Bronchial epithelial cell (primary cell): Measurements from ENCODE around the gene HLA-A. TPM values are rescaled to one million over a fixed set of nuclear protein-coding genes. Genes with fewer than 3 reads are reported as not detected.

ENCODE experiments used
- DNase-seq: peaks from one replicate; pipeline ENCODE4 v3.0.0-alpha.2; 2010; ENCODE audit warnings: low read depth
- FAIRE-seq: peaks from 2 replicates; lab custom pipeline; 2011; peaks lifted over from hg19 to GRCh38; lab: Jason Lieb, UNC
- H3K27me3 ChIP-seq: 2 replicates; pipeline ENCODE4 v1.5.1; 2011; ENCODE audit warnings: low read length; ENCODE audit not compliant: control insufficient read depth, insufficient read depth
- H3K36me3 ChIP-seq: 2 replicates; pipeline ENCODE4 v1.5.1; 2011; ENCODE audit warnings: low read length; ENCODE audit not compliant: control insufficient read depth, insufficient read depth
- H3K4me3 ChIP-seq: 2 replicates; pipeline ENCODE4 v1.5.1; 2011; ENCODE audit warnings: mild to moderate bottlenecking, low read depth, low read length, control low read depth
- CTCF ChIP-seq: IDR thresholded peaks from 2 replicates; pipeline ENCODE4 v1.5.1; 2011; ENCODE audit warnings: mild to moderate bottlenecking, moderate library complexity, low read length, control low read depth, inconsistent platforms; ENCODE audit not compliant: insufficient read depth, severe bottlenecking
- total RNA-seq: library from RNA; depleted of rRNA; stranded (reverse); fragments of >200 nt; gene quantifications from 2 replicates; pipeline ENCODE4 v1.2.1, GENCODE V29; 2014

Gene HLA-A
- total RNA-seq, 1 donor from 2014 or later, result 707 TPM

DNA sequence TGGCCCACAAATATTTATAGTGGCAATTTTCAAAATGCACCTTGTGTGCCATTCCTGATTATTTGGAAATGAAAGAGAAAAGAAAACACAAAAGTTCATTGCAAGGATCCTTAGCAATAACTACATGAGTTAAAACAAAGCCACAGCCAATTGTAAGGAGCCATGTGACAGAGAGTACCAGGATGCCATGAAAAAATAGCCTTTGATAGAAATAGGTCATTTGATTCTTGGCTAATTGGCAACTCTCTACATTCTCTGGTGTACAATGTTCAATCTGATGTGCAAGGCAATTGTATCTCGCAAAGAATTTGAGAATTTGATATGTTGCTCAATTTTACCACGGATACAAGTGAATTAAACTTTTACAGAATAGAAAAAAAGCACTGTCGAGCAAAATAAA lies 9.6 kb downstream of the HLA-A start:
- FAIRE-seq (no peak), DNase-seq (no peak)
- Histone ChIP-seq H3K27me3 (no peaks in the 10 kb centered on the region), H3K36me3 (no peaks in the 10 kb centered on the region), H3K4me3 (no peak overlapping the region)
- no peak for TF ChIP-seq CTCF

GRCh38 chr6:29953001-29953441 lies 10.7 kb downstream of the HLA-A start:
- Histone ChIP-seq H3K36me3 (no peaks in the 10 kb centered on the region), H3K27me3 (no peaks in the 10 kb centered on the region), H3K4me3 (no peak overlapping the region)
- DNase-seq (peak; percentile 97), FAIRE-seq (no peak)
- TF ChIP-seq CTCF, result no peak

DNA sequence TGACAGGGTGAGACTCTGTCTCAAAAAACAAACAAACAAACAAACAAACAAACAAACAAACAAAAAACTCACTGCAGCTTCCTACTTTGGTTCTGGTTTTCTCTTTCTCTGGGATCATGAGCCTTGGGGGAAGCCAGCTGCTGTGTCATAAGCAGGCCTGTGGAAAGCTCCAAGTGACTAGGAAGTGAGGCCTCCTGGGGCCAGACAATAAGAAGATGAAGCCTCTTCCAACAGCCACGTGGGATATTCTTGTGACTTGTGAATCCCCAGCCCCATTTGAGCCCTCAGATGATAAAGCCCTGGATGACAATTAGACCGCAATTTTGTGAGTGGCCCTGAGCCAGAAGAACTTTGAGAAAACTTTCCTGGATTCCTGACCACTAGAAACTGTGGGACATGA lies 11.4 kb downstream of the HLA-A start:
- FAIRE-seq (no peak), DNase-seq (no peak)
- no peak for TF ChIP-seq CTCF
- no peaks in the 10 kb centered on the region for H3K27me3 ChIP-seq
- H3K4me3 ChIP-seq, result no peak overlapping the region
- no peaks in the 10 kb centered on the region for H3K36me3 ChIP-seq

DNA sequence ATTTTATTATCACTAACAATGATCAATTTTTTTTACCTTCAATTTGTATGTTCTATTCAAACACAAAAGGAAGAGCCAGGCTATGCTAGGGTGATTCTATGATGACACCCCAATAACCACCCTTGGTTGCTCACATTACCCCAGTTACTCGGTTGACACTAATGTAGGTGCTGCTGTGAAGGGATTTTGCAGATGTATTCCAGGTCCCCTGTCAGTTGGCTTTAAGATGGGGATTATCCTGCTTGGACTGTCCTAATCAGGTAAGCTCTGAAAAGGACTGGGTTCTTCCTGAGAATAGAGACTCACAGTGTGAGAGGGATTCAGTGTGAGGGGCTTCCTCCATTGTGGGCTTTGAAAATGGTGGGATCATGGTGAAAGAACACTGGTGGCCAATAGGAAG lies 11.9 kb downstream of the HLA-A start:
- FAIRE-seq (no peak), DNase-seq (no peak)
- no peak for TF ChIP-seq CTCF

DNA sequence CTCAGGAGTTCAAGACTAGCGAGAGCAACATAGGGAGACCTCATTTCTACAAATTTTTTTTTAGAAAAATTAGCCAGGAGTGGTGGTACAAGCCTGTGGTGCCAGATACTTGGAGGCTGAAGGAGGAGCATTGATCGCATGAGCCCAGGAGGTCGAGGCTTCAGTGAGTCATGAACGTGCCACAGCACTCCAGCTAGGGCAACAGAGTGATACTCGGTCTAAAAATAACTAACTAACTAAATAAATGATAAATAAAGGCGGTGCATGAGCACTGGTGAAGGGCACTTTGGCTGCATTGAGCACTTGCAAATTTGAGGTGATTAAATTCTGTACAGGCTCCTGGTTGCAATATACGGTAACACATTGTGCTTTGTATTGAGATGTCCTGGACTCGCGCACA lies 13.5 kb downstream of the HLA-A start:
- Histone ChIP-seq H3K36me3 (no peaks in the 10 kb centered on the region), H3K27me3 (no peaks in the 10 kb centered on the region), H3K4me3 (no peak overlapping the region)
- FAIRE-seq, result no peak
- no peak for TF ChIP-seq CTCF
- no peak for DNase-seq

More for the DNA sequence above, 11.9 kb downstream of the HLA-A start:
- H3K27me3 ChIP-seq, result no peaks in the 10 kb centered on the region
- no peak overlapping the region for H3K4me3 ChIP-seq
- no peaks in the 10 kb centered on the region for H3K36me3 ChIP-seq

DNA sequence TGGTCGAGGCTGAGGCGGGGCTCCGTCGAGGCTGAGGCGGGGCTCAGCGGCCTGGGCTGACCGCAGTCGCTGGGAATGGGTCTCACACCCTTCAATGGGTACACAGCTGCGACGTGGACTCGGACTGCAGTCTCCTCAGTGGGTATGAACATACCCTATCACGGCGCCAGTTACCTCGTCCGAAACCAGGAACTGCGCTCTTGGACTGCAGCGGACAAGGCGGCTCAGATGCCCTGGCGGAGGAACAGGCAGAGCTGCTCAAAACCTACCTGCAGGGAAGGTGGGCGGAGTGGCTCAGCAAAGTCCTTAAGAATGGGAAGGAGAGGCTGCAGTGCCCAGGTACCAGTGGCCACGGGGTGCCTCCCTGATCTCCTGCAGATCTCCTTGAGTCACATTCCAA lies 14.2 kb downstream of the HLA-A start:
- DNase-seq, result no peak
- no peak for FAIRE-seq
- H3K36me3 ChIP-seq, result no peaks in the 10 kb centered on the region
- no peak overlapping the region for H3K4me3 ChIP-seq
- no peaks in the 10 kb centered on the region for H3K27me3 ChIP-seq
- no peak for TF ChIP-seq CTCF
